Stimulated activated naive CD8-positive, alpha-beta T cell treated with anti-CD3 and anti-CD28 coated beads, Interleukin-15, amount 100 ng/mL, for 72 hours (primary cell): ENCODE results near the gene ANKMY2.
"Not testable (repeated sequence)": the region's sequence is repeated elsewhere in the genome, so short reads cannot be mapped to it uniquely, and the experiment has no call there.

Source experiments
- ATAC-seq: fragments of 150-1000 bp; cut with Tn5 transposase; 2 replicates; pipeline ENCODE4 v1.10.0; 2021; ENCODE audit warnings: mild to moderate bottlenecking, moderate library complexity
- DNase-seq, 2 donors: peaks; one replicate each; pipeline ENCODE4 v3.0.0; 2021 to 2022
- H3K27ac Mint-ChIP-seq, 2 donors: one replicate each; pipeline ENCODE4 v1.8.0; 2022; ENCODE audit warnings: mild to moderate bottlenecking in 2 of 2, mixed read lengths in 2 of 2, moderate library complexity in 2 of 2
- H3K27me3 Mint-ChIP-seq: one replicate; pipeline ENCODE4 v1.8.0; 2022; ENCODE audit warnings: mixed read lengths
- H3K4me1 Mint-ChIP-seq: one replicate; pipeline ENCODE4 v1.8.0; 2022; ENCODE audit warnings: mild to moderate bottlenecking, mixed read lengths
- H3K4me3 Mint-ChIP-seq, 2 donors: one replicate each; pipeline ENCODE4 v1.8.0; 2022; ENCODE audit warnings: mild to moderate bottlenecking in 2 of 2, mixed read lengths in 2 of 2, moderate library complexity in 1 of 2
- H3K9me3 Mint-ChIP-seq, 2 donors: one replicate each; pipeline ENCODE4 v1.8.0; 2022; ENCODE audit warnings: mixed read lengths in 2 of 2

ANKMY2 gene

DNA sequence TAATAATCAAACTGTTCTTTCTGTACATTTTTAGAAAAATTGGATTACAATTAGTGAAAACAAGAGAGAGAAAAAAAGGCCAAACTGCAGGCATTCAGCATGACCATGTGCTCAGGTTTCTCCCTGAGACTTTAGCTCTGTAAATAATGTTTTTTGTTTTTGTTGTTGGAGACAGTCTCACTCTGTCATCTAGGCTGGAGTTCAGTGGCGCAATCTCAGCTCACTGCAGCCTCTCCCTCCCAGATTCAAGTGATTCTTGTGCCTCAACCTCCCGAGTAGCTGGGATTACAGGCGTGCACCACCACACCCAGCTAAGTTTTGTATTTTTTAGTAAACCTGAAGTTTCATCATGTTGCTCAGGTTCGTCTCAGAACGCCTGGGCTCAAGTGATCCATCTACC, 23.4 kb upstream of the ANKMY2 start:
- ATAC-seq (no peak), DNase-seq (no peak)
- Mint-ChIP-seq H3K27ac (no peak overlapping the region), H3K4me3 (no peak overlapping the region), H3K27me3 (no peaks in the 10 kb centered on the region), H3K4me1 (peaks cover 24% of the 10 kb centered on the region), H3K9me3 (no peaks in the 10 kb centered on the region)

GRCh38 chr7:16668049-16668858, 22.7 kb upstream of the ANKMY2 start:
- no peak overlapping the region for H3K4me3 Mint-ChIP-seq
- peaks cover 24% of the 10 kb centered on the region for H3K4me1 Mint-ChIP-seq
- ATAC-seq (no peak), DNase-seq (no peak)
- peak overlapping the region in 1 of 2 donors; percentile 40 for H3K27ac Mint-ChIP-seq
- H3K9me3 Mint-ChIP-seq: no peaks in the 10 kb centered on the region
- no peaks in the 10 kb centered on the region for H3K27me3 Mint-ChIP-seq

DNA sequence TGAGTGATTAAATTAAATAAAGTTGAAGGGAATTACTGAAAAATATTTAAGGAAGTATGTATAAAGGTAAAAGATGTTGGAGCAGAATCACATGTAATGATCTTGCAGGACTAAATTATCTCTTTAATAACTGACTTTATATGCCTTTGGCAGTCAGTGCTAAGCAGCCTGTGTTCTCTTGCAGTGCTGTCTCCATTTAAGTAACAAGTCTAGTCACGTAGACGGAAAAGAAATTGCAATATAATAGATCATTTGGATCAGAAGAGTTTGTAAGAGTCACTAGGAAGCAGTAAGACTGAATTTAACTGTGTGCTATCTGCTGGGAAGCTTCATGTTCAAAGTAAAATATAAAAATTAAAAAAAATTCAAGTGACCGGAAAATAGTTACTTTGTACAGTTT, 21.8 kb upstream of the ANKMY2 start:
- Mint-ChIP-seq H3K9me3 (no peaks in the 10 kb centered on the region), H3K27ac (no peak overlapping the region), H3K4me3 (no peak overlapping the region), H3K27me3 (no peaks in the 10 kb centered on the region), H3K4me1 (peaks cover 20% of the 10 kb centered on the region)
- DNase-seq: no peak
- ATAC-seq: no peak

- no peaks in the 10 kb centered on the region for H3K27me3 Mint-ChIP-seq
- H3K27ac Mint-ChIP-seq: no peak overlapping the region
- H3K9me3 Mint-ChIP-seq: no peaks in the 10 kb centered on the region
- DNase-seq (no peak), ATAC-seq (no peak)
- peaks cover 26% of the 10 kb centered on the region for H3K4me1 Mint-ChIP-seq
- no peak overlapping the region for H3K4me3 Mint-ChIP-seq
Observed at GRCh38 chr7:16661924-16662323, 16.4 kb upstream of the ANKMY2 start.

DNA sequence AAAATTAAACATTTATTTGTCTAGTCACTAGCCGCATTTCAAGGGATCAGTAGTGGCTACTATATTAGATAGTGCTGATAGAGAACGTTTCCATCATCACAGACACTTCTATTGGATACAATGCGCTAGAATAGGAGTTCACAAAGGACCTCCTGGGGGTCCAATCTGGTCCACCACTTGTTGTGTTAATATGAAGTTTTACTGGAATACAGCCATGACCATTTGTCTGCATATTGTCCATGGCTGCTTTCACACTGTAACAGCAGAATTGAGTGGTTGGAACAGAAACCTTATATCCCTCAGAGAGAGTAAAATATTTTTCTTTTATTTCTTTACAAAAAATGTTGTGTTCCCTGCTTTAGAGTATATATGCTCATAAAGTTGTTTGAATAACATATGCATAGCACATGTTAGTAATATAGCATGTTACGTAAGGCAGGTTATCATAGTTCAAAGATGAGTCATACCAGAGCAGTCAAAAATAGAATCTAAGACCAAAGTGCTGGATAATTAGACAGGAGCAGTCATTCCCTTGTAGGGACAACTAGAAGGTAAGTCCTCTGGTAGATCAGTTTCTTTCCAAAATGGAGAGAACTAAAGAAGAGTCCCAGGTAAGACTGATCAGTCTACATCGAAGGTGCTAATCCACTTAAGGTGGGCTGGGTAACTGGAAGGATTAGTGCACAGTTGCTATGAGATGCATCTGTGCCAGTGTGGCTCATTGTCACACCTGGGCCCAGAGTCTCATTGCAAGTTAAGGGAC, 15.3 kb upstream of the ANKMY2 start:
- peak; percentile 84 for ATAC-seq
- Mint-ChIP-seq H3K27ac (peak overlapping the region in 1 of 2 donors; percentile 35), H3K4me1 (peaks cover 32% of the 10 kb centered on the region), H3K4me3 (no peak overlapping the region), H3K9me3 (no peaks in the 10 kb centered on the region), H3K27me3 (no peaks in the 10 kb centered on the region)
- DNase-seq: no peak

- H3K27ac Mint-ChIP-seq, H3K4me3 Mint-ChIP-seq, ATAC-seq, H3K27me3 Mint-ChIP-seq, H3K9me3 Mint-ChIP-seq, DNase-seq: not testable (repeated sequence)
- H3K4me1 Mint-ChIP-seq: peaks cover 37% of the 10 kb centered on the region
Observed at GRCh38 chr7:16659854-16660497, 14.4 kb upstream of the ANKMY2 start.

DNA sequence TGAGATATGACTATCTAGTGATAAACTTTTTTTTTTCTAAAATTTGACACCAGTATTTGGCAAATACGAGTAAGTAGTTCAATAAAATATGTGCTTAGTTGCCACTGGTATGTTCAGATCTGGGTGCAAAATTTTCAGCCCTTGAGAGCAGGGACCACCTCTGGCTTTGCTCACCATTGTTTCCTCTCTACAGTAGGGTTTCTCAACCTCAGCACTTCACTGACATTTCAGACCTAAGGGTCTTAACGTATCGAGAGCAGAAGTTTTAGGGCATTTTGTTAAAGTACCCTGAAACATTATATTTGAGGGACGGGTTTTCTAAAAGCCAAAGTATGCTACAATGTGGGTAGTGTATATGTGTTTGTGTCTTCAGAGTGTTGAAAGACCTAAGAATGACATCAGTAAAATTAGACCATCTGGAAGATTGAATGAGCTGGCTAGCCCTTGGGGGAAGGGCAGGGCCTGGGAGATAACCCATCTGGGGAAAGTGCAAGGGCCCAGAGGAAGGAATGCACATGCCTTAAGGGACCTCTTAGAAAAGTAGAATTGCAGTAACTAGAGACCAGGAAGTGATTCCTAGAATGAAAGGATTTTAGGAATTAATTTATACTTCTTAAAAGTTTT, 12.2 kb upstream of the ANKMY2 start:
- no peaks in the 10 kb centered on the region for H3K27me3 Mint-ChIP-seq
- ATAC-seq (no peak), DNase-seq (no peak)
- H3K4me3 Mint-ChIP-seq: no peak overlapping the region
- no peaks in the 10 kb centered on the region for H3K9me3 Mint-ChIP-seq
- no peak overlapping the region for H3K27ac Mint-ChIP-seq
- H3K4me1 Mint-ChIP-seq: peaks cover 46% of the 10 kb centered on the region

DNA sequence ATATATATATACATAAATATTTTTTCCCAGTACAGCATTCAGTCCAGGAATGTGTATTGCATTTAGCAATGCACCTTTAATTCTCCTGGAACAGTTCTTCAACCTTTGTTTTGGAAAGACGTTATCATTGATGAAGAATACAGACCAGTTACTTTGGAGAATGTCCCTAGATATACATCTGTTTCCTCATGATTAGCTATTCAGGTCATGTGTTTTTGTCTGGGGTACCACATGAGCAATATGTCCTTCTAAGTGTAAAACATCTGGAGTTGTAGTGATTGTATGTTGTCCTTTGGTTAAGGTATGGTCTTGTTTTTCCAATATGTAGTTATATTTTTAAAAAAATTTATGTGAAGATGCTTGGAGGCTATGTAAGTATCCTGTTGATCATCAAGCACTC, 10.6 kb upstream of the ANKMY2 start:
- H3K27ac Mint-ChIP-seq: no peak overlapping the region
- no peaks in the 10 kb centered on the region for H3K27me3 Mint-ChIP-seq
- H3K4me1 Mint-ChIP-seq: peaks cover 49% of the 10 kb centered on the region
- DNase-seq (no peak), ATAC-seq (no peak)
- H3K4me3 Mint-ChIP-seq: no peak overlapping the region
- no peaks in the 10 kb centered on the region for H3K9me3 Mint-ChIP-seq

- Mint-ChIP-seq H3K9me3 (no peaks in the 10 kb centered on the region), H3K4me3 (no peak overlapping the region), H3K27ac (peak overlapping the region in 1 of 2 donors; percentile 50), H3K27me3 (no peaks in the 10 kb centered on the region), H3K4me1 (peaks cover 48% of the 10 kb centered on the region)
- ATAC-seq (no peak), DNase-seq (no peak)
Observed at GRCh38 chr7:16655394-16655793, 9.8 kb upstream of the ANKMY2 start.

- ATAC-seq: no peak
- Mint-ChIP-seq H3K4me3 (no peak overlapping the region), H3K27me3 (no peaks in the 10 kb centered on the region), H3K9me3 (no peaks in the 10 kb centered on the region), H3K4me1 (peaks cover 70% of the 10 kb centered on the region), H3K27ac (no peak overlapping the region)
- DNase-seq: no peak
Observed at GRCh38 chr7:16652888-16653287, 7.3 kb upstream of the ANKMY2 start.

GRCh38 chr7:16652240-16652583, 6.7 kb upstream of the ANKMY2 start:
- ATAC-seq (no peak), DNase-seq (no peak)
- no peaks in the 10 kb centered on the region for H3K9me3 Mint-ChIP-seq
- H3K27me3 Mint-ChIP-seq: no peaks in the 10 kb centered on the region
- peaks cover 70% of the 10 kb centered on the region for H3K4me1 Mint-ChIP-seq
- no peak overlapping the region for H3K27ac Mint-ChIP-seq
- H3K4me3 Mint-ChIP-seq: no peak overlapping the region

DNA sequence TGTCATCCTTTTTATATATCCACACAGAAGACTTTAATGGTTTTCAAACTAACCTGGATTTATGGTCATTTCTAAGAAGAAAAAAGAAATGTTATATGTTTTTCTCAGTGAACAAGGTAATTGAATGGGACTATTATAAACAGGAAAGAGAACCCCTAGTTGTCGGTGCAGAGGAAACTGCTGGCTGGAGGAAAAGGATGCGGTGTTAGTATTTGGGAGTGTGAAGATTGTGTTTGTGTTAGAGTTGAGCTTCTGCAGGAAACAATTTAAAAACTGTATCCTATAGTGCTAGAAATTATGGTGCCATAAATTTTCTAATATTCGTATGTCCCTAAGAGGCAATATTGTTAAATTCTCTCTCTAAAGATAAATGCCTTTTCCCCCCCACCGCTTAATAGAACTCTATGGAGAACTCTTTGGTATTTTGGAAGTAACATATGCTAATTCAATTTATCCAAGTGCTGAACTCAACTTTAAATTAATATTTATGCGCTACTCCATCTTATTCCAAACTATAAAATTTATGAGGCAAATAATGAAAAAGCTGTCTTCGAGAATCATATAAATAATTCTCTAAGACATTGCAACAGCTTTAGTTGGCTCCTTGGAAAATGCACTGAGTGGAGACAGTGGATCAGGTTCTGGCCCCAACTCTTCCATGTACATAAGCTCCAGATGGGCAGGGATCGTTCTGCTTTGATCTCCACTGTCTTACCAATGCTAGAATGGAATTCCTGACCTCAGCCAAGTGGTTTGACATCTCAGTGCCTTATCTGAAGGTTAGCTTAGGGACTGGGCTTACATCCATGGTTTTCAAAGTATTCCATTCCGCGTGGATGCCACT, 6.1 kb upstream of the ANKMY2 start:
- no peaks in the 10 kb centered on the region for H3K9me3 Mint-ChIP-seq
- peak overlapping the region; percentile 7 to 44 for H3K4me3 Mint-ChIP-seq
- DNase-seq: no peak
- no peak for ATAC-seq
- H3K27me3 Mint-ChIP-seq: no peaks in the 10 kb centered on the region
- peaks cover 68% of the 10 kb centered on the region for H3K4me1 Mint-ChIP-seq
- H3K27ac Mint-ChIP-seq: no peak overlapping the region

- H3K4me3 Mint-ChIP-seq: peak overlapping the region; percentile 5 to 37
Observed at GRCh38 chr7:16650266-16650665, 4.7 kb upstream of the ANKMY2 start.

DNA sequence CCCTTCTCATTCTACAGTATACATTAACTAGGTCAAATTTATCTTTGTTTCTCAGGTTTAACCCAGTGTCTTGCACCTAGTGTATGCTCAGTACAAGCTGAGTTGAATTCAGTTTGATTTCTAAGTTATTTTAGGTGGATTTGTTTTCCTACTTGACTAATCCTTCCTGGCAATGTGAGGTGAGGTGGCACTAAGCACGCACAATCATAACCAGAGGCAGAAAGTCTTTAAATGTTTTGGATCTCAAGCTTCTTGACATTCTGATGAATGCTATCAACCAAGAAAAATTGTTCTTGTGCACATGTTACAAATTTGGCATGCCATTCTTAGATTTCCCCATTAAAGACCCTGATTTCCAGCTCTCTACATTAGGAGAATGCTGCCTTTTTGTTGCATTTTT, 3.6 kb upstream of the ANKMY2 start:
- DNase-seq (no peak), ATAC-seq (no peak)
- H3K27me3 Mint-ChIP-seq: no peaks in the 10 kb centered on the region
- peaks cover 69% of the 10 kb centered on the region for H3K4me1 Mint-ChIP-seq
- peak overlapping the region; percentile 5 to 74 for H3K4me3 Mint-ChIP-seq
- no peaks in the 10 kb centered on the region for H3K9me3 Mint-ChIP-seq
- peak overlapping the region in 1 of 2 donors; percentile 52 for H3K27ac Mint-ChIP-seq

More at GRCh38 chr7:16650266-16650665, 4.7 kb upstream of the ANKMY2 start:
- DNase-seq (no peak), ATAC-seq (no peak)
- Mint-ChIP-seq H3K27me3 (no peaks in the 10 kb centered on the region), H3K4me1 (peaks cover 66% of the 10 kb centered on the region), H3K27ac (no peak overlapping the region), H3K9me3 (no peaks in the 10 kb centered on the region)

GRCh38 chr7:16648551-16648950, 3.0 kb upstream of the ANKMY2 start:
- ATAC-seq (no peak), DNase-seq (no peak)
- Mint-ChIP-seq H3K4me3 (peak overlapping the region; percentile 18 to 74), H3K27ac (no peak overlapping the region), H3K27me3 (no peaks in the 10 kb centered on the region), H3K4me1 (peaks cover 74% of the 10 kb centered on the region), H3K9me3 (no peaks in the 10 kb centered on the region)
